ENCODE results near the gene KRT15.

- no peak for TF ChIP-seq CTCF (IDR thresholded peaks at IDR 0.05)
- no peak for TF ChIP-seq POLR2A (IDR thresholded peaks at IDR 0.05)
These were observed 28.1 kb upstream of the KRT15 start for GRCh38 chr17:41546819-41547218.

All from right lobe of liver (tissue), 4 donors.